Erythroblast (primary cell): ENCODE data around the gene BBS4.
"Not testable (repeated sequence)": the region's sequence is repeated elsewhere in the genome, so short reads cannot be mapped to it uniquely, and the experiment has no call there.

ENCODE experiments used
- GATA1 ChIP-seq: IDR thresholded peaks from 2 replicates; pipeline ENCODE4 v1.6.1; 2011; ENCODE audit warnings: low read depth, mild to moderate bottlenecking, control low read depth, low read length, moderate library complexity
- POLR2A ChIP-seq: IDR thresholded peaks from 2 replicates; pipeline ENCODE4 v1.6.1; 2011; ENCODE audit warnings: mild to moderate bottlenecking, low read length

- TF ChIP-seq POLR2A, GATA1: not testable (repeated sequence)
Observed at GRCh38 chr15:72725851-72726250, 39.8 kb downstream of the BBS4 start.
